ENCODE data around the gene CBR4.

DNA sequence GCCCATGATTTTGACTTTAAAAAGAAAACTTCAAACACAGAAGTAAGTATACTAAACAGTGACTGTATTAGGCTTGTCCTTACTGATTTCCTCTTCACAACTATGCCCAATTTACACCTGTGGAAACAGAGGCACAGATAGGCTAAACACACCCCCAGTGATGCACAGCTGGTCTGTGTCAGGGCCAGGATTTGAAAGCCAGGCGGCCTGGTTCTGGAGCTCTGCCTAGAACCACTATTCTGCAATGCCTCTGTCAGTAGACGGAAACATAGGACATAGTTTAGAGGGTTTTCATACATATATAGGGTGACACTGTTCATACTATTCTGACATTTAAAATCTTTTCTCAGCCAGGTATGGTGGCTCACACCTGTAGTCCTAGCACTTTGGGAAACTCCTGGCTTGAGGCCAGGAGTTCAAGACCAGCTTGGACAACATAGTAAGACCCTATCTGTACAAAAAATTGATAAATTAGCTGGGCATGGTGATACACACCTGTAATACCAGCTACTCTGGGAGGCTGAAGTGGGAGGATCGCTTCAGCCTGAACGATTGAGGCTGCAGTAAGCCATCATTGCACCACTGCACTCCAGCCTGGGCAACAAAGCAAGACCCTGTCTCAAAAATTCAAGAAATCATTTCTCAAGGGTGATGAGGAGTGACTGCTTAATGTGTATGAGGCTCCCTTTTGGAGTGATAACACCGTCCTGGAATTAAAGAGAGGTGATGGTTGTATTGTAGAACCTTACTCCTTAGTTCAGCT is 23.0 kb upstream of the CBR4 start:
- TF ChIP-seq, protein P1, sequence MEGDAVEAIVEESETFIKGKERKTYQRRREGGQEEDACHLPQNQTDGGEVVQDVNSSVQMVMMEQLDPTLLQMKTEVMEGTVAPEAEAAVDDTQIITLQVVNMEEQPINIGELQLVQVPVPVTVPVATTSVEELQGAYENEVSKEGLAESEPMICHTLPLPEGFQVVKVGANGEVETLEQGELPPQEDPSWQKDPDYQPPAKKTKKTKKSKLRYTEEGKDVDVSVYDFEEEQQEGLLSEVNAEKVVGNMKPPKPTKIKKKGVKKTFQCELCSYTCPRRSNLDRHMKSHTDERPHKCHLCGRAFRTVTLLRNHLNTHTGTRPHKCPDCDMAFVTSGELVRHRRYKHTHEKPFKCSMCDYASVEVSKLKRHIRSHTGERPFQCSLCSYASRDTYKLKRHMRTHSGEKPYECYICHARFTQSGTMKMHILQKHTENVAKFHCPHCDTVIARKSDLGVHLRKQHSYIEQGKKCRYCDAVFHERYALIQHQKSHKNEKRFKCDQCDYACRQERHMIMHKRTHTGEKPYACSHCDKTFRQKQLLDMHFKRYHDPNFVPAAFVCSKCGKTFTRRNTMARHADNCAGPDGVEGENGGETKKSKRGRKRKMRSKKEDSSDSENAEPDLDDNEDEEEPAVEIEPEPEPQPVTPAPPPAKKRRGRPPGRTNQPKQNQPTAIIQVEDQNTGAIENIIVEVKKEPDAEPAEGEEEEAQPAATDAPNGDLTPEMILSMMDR (IDR thresholded peaks at IDR 0.05), result no peak
- TF ChIP-seq POLR2A (IDR thresholded peaks at IDR 0.05), result no peak

Measured in heart left ventricle (tissue), 13 donors.